Smooth muscle cell (in vitro differentiated cells): ENCODE data around the gene C6orf15. TPM values are rescaled to one million over a fixed set of nuclear protein-coding genes. Genes with fewer than 3 reads are reported as not detected.

Experiments used
- DNase-seq: peaks from one replicate; lab custom pipeline; 2025; ENCODE audit not compliant: unreplicated experiment; lab: John Stamatoyannopoulos, UW
- H2AFZ ChIP-seq: fragments of 200-600 bp; sonication (generic); 2 replicates; pipeline ENCODE4 v1.6.0; 2016; ENCODE audit warnings: antibody characterized with exemption, low read depth, mild to moderate bottlenecking
- H3F3A ChIP-seq: fragments of 200-600 bp; sonication (generic); 2 replicates; pipeline ENCODE4 v1.6.0; 2017; ENCODE audit warnings: antibody characterized with exemption, low read depth
- H3K27ac ChIP-seq: fragments of 200-600 bp; sonication (generic); 2 replicates; pipeline ENCODE4 v1.5.1; 2016; ENCODE audit warnings: low read depth, mild to moderate bottlenecking
- H3K27me3 ChIP-seq: fragments of 200-600 bp; sonication (generic); 2 replicates; pipeline ENCODE4 v1.6.1; 2016; ENCODE audit warnings: low read depth, mild to moderate bottlenecking
- H3K36me3 ChIP-seq: fragments of 200-600 bp; sonication (generic); 2 replicates; pipeline ENCODE4 v1.5.1; 2016; ENCODE audit warnings: low read depth
- H3K4me1 ChIP-seq: fragments of 200-600 bp; sonication (generic); 2 replicates; pipeline ENCODE4 v1.5.1; 2016; ENCODE audit warnings: low read depth
- H3K4me2 ChIP-seq: fragments of 200-600 bp; sonication (generic); 2 replicates; pipeline ENCODE4 v1.6.0; 2016; ENCODE audit warnings: mild to moderate bottlenecking
- H3K4me3 ChIP-seq: fragments of 200-600 bp; sonication (generic); 2 replicates; pipeline ENCODE4 v1.5.1; 2016; ENCODE audit warnings: mild to moderate bottlenecking
- H3K79me2 ChIP-seq: fragments of 200-600 bp; sonication (generic); 2 replicates; pipeline ENCODE4 v1.6.0; 2016; ENCODE audit warnings: low read depth, mild to moderate bottlenecking
- H3K9ac ChIP-seq: fragments of 200-600 bp; sonication (generic); 2 replicates; pipeline ENCODE4 v1.6.0; 2016; ENCODE audit warnings: low read depth
- H3K9me3 ChIP-seq: fragments of 200-600 bp; sonication (generic); replicated peaks from 2 replicates; pipeline ENCODE4 v1.5.1; 2016; ENCODE audit warnings: low read depth
- H4K20me1 ChIP-seq: fragments of 200-600 bp; sonication (generic); 2 replicates; pipeline ENCODE4 v1.6.0; 2016; ENCODE audit warnings: low read depth
- CTCF ChIP-seq: fragments of 200-600 bp; sonication (generic); IDR thresholded peaks from 2 replicates; pipeline ENCODE4 v1.5.1; 2017; ENCODE audit warnings: borderline replicate concordance, mild to moderate bottlenecking, antibody characterized with exemption; ENCODE audit not compliant: insufficient read depth, poor library complexity, severe bottlenecking
- WGBS: methylation state at CpG from one replicate; pipeline ENCODE4 v1.1.7; 2016; ENCODE audit warnings: low lambda C conversion rate; 5-methylcytosine and 5-hydroxymethylcytosine counted together
- polyA plus RNA-seq: library from polyadenylated mRNA; unstranded; fragments of >200 nt; fragmentation: Nextera tagmentation; extraction: Ambion mirVana; gene quantifications from 2 replicates; pipeline ENCODE4 v1.2.1, GENCODE V29; 2016
- total RNA-seq: library from RNA; depleted of rRNA; stranded (reverse); fragments of >200 nt; gene quantifications from 2 replicates; pipeline ENCODE4 v1.2.3, GENCODE V29; 2014

The C6orf15 gene
- total and polyA plus RNA-seq, 2 experiments from 2014 or later: 0.94 to 1.5 TPM

DNA sequence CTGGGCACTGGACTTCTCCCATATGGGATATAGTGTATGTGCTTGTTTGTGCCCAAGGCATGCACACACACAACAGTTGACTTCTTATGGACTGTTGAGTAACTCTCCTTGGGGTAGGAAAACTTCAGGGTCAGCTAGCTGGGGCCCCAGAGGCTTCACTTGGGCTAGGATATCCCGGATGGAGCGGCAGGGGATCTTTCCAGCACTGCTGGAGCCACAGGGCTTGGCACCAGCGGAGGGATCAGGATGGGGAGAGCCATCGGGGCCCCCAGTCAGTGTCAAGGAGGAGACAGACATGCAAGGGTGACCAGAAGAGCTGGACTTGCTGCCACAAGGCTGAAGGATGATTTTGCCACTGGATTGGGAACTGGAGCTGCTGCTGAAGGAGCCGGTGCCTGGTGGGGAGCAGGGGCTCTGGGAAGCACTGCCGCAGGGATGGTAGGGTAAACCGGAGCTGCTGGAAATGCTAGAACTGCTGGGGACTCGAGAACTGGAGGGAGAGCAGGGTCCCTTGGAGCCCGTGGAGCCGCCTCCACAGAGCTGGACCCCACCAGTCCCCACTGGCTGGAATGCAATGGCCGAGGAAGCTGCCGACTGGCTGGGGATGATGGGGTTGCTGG lies 3.7 kb upstream of the C6orf15 start:
- H3K27ac ChIP-seq: no peak overlapping the region
- no peaks in the 10 kb centered on the region for H3K79me2 ChIP-seq
- H3K4me3 ChIP-seq: no peak overlapping the region
- DNase-seq: no peak
- peaks cover 14% of the 10 kb centered on the region for H3K4me1 ChIP-seq
- no peak overlapping the region for H3K9ac ChIP-seq
- H3F3A ChIP-seq: peaks cover 8% of the 10 kb centered on the region
- no peaks in the 10 kb centered on the region for H3K36me3 ChIP-seq
- no peak for TF ChIP-seq CTCF
- no peaks in the 10 kb centered on the region for H3K27me3 ChIP-seq
- H3K9me3 ChIP-seq: no peaks in the 10 kb centered on the region
- 98% methylated on average over 12 of the region's 12 CpGs for WGBS
- no peak overlapping the region for H3K4me2 ChIP-seq
- H2AFZ ChIP-seq: no peak overlapping the region
- no peaks in the 10 kb centered on the region for H4K20me1 ChIP-seq

DNA sequence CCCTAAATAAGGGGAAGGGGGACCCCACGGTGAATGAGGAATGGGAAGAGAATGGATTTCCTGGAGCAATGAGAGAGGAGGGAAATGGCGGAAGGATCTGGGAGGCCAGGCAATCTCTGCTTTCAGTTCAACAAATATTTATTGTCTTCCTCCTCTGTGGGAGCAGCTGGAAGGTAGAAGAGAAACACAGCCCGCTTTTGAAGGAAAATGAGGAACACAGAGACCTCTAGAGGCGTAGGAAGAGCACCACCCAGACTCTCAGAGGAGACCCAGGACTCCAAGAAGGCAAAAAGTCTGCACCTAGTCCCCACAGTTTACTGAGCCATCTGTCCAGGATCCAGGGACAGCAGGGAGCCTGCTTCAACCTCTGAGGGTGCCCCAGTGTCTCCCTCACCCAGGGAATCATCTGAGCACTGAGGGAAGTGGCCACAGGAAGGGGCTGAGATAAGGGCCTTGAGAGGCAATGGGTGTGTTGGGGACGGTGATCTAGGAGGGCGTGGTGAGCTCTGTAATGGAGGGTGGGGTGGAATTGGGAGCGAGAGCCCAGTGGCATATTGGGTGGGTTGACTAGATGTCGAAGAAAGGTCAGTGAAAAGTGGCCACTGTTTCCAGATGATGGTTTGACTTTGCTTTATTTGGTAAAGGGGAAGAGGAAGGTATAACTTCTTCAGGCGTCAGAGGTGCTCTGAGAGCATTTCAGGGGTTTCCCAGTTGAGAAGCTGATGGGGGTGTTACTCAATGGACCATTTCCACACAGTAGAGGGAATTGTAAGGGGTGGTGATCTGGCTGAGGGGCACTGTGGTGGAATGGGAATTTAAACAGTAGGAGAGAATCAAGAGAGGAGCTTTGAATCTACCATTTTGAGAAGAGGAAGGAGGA lies 2.8 kb upstream of the C6orf15 start:
- 74% methylated on average over 8 of the region's 9 CpGs for WGBS
- Histone ChIP-seq H3K79me2 (no peaks in the 10 kb centered on the region), H3K9me3 (no peaks in the 10 kb centered on the region), H3K36me3 (no peaks in the 10 kb centered on the region), H3K9ac (peak overlapping the region; percentile 60), H3K4me3 (peak overlapping the region; percentile 41), H3K27me3 (no peaks in the 10 kb centered on the region), H3F3A (peaks cover 8% of the 10 kb centered on the region), H3K27ac (peak overlapping the region; percentile 86), H2AFZ (peak overlapping the region; percentile 63), H4K20me1 (no peaks in the 10 kb centered on the region), H3K4me1 (peaks cover 23% of the 10 kb centered on the region), H3K4me2 (peak overlapping the region; percentile 77)
- TF ChIP-seq CTCF: no peak
- DNase-seq: no peak

GRCh38 chr6:31114541-31114878 lies 2.1 kb upstream of the C6orf15 start, which contains the start of gene PSORS1C1:
TSS of gene PSORS1C1 (plus strand) at chr6:31114800. CDS start at chr6:31129633, 14,833 bp downstream.
- 12% methylated on average over 3 of the region's 3 CpGs for WGBS
- Histone ChIP-seq H3K79me2 (no peaks in the 10 kb centered on the region), H3K36me3 (no peaks in the 10 kb centered on the region), H3K4me2 (peak within 1 kb of the TSS; percentile 77), H3K9ac (peak within 1 kb of the TSS; percentile 60), H3K27me3 (no peaks in the 10 kb centered on the region), H3K4me1 (peaks cover 24% of the 10 kb centered on the region), H3K4me3 (peak within 1 kb of the TSS; percentile 41), H3K27ac (peak within 1 kb of the TSS; percentile 86), H2AFZ (peak within 1 kb of the TSS; percentile 63), H4K20me1 (no peaks in the 10 kb centered on the region), H3F3A (peaks cover 8% of the 10 kb centered on the region), H3K9me3 (no peaks in the 10 kb centered on the region)
- no peak for TF ChIP-seq CTCF
- peak; percentile 38 for DNase-seq
